Hindlimb muscle (tissue), 1 donor: Measurements from ENCODE around the gene UBR7. TPM values are rescaled to one million over a fixed set of nuclear protein-coding genes. Genes with fewer than 3 reads are reported as not detected.
A peak's percentile ranks its signal among the peaks of the same experiment; 100 is the strongest.
"Not testable (repeated sequence)": the region's sequence is repeated elsewhere in the genome, so short reads cannot be mapped to it uniquely, and the experiment has no call there.

Source experiments
- DNase-seq: peaks from one replicate; pipeline ENCODE4 v3.0.0-alpha.2; 2013
- polyA plus RNA-seq: library from polyadenylated mRNA; unstranded; fragments of 120-200 nt; gene quantifications from one replicate; pipeline ENCODE4 v1.2.1, GENCODE V29; 2013; ENCODE audit not compliant: insufficient read length

Gene UBR7, protein sequence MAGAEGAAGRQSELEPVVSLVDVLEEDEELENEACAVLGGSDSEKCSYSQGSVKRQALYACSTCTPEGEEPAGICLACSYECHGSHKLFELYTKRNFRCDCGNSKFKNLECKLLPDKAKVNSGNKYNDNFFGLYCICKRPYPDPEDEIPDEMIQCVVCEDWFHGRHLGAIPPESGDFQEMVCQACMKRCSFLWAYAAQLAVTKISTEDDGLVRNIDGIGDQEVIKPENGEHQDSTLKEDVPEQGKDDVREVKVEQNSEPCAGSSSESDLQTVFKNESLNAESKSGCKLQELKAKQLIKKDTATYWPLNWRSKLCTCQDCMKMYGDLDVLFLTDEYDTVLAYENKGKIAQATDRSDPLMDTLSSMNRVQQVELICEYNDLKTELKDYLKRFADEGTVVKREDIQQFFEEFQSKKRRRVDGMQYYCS
- 22.8 TPM for polyA plus RNA-seq

DNA sequence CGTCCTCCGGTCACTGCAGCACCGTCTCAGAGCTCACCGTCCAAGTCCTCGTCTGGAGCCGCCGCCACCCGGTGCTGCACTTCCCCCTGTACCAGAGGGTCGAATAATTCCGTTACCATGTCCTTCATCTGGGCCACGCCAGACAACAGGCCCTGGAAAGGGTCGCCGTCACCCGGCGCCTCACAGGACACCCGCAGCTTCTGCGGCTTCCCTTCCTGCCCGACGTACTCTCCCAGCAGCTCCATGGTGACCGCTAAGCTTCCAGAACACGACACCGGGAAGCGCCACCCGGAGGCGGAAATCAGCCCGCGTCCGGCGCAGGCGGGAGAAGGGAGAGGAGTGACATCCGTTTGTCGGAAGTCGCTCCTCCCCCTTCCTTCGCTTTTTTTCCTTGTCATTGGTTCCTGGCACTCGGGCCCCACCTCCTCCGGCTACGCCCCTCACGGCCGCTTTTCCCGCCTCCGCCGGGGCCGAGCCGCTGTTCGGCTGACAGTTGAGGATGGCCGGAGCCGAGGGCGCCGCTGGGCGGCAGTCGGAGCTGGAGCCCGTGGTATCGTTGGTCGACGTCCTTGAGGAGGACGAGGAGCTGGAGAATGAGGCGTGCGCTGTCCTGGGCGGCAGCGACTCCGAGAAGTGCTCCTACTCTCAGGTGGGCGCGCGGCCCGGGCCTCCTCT, at the start of gene UBR7, which contains the start of gene GON7:
TSS of gene UBR7 (plus strand) at position 464 of the 675 bp plus-strand sequence. CDS start at position 500, 36 bp downstream.
TSS of gene GON7 (minus strand) at position 273 of the 675 bp plus-strand sequence. CDS start at position 245, 28 bp downstream.
- DNase-seq = peak; percentile 97

DNA sequence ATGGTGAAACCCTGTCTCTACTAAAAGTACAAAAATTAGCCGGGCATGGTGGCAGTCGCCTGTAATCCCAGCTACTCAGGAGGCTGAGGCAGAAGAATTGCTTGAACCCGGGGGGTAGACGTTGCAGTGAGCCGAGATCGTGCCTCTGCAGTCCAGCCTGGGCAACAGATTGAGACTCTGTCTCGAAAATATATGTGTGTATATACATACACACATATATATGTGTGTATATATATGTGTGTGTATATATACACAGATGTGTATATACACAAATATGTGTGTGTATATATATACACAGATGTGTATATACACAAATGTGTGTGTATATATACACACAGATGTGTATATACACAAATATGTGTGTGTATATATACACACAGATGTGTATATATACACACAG, 48.7 kb upstream of the UBR7 start:
- not testable (repeated sequence) for DNase-seq

GRCh38 chr14:93159625-93160352, 47.3 kb upstream of the UBR7 start:
- DNase-seq = not testable (repeated sequence)

DNA sequence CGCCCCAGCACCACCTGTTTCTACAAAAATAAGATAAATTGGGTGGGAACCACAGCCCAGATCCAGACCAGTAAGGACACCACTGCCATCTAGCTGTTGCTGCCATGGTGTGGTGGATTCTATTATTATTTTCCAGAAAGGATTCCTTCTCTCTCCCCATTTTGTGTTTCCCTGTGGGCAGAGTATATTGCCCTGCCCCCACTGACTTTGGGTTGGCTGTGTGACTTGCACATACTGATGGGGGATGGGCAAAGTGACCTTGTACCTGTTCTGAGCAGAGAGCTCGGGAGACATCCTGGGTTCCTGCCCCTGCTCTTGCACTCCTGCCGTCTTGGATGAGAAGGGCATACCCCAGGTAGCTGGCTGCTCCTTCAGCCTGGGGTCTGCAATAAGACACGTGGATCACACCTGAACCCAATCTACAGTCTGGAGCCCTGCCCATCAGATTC, 46.7 kb upstream of the UBR7 start:
- no peak for DNase-seq

DNA sequence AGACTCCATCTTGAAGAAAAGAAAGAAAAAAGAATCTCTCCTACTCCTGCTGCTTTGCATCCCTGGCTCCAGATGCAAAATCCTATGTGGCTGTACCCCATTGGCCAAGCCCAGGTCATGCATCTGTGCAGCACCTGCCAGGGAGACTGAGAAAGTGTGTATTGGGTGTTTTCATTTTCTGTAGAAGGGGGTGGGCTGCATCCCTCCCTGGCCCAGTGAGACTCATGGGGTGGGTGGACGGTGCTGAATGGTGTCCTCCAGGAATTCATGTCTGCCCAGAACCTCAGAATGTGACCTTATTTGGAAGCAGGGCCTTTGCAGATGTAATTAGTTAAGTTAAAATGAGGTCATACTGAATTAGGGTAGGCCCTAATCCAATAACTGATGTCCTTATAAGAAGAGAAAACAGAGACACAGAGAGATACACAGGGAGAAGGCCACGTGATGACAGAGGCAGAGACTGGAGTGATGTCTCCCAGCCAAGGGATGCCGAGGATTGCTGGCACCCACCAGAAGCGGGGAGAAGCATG, 45.6 kb upstream of the UBR7 start:
- DNase-seq = no peak

DNA sequence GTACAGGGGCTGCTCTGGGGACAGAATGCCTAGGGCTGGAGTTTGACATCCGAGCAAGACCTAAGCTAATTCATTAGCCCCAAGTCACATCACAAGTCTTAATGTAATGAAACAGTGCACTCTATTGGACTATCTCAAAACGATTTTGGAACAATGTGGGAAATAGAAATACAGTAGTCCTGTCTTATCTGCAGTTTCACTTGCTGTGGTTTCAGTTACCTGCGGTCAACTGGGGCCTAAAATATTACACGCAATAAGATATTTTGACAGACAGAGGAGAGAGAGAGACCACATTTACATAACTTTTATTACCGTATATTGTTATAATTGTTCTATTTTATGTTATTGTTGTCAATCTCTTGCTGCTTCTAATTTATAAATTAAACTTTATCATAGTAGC, 43.5 kb upstream of the UBR7 start:
- DNase-seq = no peak

DNA sequence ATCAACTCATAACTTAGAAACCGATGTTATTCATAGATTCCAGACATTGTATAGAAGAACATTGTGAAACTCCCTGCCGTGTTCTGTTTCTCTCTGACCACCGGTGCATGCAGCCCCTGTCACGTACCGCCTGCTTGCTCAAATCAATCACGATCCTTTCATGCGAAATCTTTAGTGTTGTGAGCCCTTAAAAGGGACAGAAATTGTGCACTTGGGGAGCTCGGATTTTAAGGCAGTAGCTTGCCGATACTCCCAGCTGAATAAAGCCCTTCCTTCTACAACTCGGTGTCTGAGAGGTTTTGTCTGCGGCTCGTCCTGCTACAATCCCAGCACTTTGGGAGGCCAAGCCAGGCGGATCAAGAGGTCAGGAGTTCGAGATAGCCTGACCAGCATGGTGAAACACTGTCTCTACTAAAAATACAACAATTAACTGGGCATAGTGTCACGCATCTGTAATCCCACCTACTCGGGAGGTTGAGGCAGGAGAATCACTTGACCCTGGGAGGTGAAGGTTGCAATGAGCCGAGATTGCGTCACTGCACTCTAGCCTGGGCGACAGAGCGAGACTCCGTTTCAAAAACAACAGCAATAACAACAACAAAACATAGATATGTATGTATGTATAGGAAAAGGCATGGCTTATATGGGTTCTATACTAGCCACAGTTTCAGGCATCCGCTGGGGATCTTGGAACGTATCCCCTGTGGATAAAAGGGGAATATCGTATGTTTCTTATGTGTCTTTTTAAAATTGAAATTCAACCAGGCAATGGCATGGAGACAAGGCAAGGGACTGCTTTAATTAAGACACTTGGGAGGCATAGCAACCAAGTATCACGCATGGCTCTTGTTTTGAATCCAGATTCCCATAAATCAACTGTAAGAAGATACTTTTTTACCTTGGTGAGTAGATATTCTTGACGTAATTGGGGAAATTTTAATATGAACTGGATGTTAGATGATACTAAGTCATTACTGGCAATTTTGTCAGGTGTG, 41.5 kb upstream of the UBR7 start:
- DNase-seq = not testable (repeated sequence)

GRCh38 chr14:93168610-93169009, 38.4 kb upstream of the UBR7 start:
- not testable (repeated sequence) for DNase-seq

GRCh38 chr14:93169619-93170018, 37.4 kb upstream of the UBR7 start:
- DNase-seq = not testable (repeated sequence)

- DNase-seq = not testable (repeated sequence)
Observed at GRCh38 chr14:93170141-93170540, 36.9 kb upstream of the UBR7 start.

DNA sequence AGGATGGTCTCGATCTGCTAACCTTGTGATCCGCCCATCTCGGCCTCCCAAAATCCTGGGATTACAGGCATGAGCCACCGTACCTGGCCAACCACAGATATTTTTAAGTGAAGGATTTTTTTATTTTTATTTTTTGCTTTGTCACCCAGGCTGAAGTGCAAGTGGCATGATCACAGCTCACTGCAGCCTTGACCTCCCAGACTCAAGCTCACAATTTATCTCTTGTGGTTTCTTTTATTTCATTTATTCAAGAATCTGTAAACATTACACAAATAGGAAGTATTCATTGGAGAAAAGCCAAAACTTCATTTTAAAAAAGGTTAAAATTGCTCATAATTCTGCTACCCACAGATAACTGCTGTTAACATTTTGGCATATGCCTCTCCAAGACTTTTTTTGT, 35.7 kb upstream of the UBR7 start:
- no peak for DNase-seq

DNA sequence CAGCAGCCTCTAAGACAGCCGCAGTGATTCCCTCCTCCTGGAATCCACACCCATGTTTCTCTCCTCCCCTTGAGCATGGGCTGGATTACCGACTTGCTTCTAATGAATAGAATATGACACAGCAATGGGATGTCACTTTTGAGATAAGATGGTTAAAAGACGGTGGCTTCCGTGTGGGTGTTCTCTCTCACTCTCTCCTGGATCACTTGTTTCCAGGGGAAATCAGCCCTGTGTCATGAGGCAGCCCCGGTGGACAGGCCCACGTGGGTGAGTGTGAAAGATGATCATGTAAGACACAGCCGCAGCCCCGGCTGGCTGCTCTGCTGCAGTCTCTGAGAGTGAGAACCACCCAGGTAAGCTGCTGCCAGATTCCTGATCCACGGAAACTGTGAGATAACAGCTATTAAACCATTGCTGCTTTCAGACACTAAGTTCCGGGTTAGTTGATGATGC, 33.1 kb upstream of the UBR7 start:
- DNase-seq = no peak

- DNase-seq = not testable (repeated sequence)
Observed at GRCh38 chr14:93174731-93175130, 32.3 kb upstream of the UBR7 start.

DNA sequence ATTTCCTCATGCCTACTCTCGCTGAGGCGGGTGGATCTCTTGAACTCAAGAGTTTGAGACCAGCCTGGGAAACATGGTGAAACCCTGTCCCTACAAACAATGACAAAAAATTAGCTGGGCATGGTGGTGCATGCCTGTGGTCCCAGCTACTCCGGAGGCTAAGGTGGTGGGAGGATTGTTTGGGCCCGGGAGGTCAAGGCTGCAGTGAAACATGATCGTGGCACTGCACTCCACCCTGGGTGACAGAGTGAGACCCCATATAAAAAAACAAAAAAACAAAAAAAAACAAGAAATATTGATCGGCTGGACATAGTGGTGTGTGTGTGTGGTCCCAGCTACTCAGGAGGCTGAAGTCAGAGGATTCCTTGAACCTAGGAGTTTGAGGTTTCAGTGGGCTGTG, 31.6 kb upstream of the UBR7 start:
- no peak for DNase-seq

DNA sequence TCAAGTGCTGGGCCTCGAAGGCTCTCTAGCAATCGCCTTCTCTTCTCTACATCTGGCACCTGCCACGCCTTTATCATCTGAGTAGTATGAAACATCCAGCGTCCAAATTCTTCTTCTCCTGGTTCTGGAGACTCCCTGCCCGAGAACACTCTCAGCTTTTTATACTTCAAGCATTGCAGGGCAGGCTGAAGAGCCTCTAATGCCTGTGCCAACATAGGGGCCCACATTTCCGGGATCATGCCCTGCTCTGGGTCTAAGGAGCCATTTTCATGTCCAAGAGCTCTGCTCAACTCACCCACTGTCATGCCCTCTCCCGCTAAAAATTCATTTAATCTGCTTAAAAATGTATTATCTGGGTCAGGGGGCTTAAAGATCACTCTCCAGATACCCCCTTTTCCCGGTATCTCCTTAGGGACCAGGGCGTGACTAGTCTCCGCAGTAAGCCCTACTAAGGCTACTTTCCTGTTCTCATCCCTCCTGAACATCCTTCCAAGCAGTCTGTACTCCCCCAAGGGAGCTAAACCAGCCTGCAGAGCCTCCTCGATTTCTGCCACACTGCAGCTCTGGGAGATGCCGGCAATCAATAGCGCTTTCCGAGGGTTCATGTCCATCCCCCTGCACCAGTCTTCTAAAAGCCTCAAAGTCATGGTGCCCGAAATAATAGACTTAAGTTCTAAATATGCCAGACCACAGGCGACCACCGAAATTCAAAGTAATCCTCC, 23.3 kb upstream of the UBR7 start:
- DNase-seq = no peak

GRCh38 chr14:93184391-93185348, 22.4 kb upstream of the UBR7 start, which contains the start of the genes LYSET and MOAP1:
TSS of gene LYSET (plus strand) at chr14:93185317. CDS start at chr14:93185406, 89 bp downstream.
TSS of gene MOAP1 (minus strand) at chr14:93184897. CDS start at chr14:93184242, 655 bp downstream.
- DNase-seq = peak; percentile 85

DNA sequence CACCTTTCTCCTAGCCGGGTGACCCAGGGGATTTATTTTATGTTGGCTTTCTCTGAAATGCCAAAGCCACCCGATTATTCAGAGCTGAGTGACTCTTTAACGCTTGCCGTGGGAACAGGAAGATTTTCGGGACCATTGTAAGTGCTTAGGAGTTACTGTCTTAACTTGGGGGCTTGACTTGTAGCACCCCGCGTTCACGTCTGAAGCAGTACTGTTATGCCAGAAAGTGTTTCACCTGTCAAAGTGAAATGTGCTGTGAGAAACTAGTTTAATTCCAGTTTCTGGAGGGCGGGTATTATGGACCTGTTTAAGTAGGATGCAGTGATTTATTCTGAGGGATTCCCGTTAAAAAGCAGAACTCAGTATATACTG, 21.7 kb upstream of the UBR7 start:
- DNase-seq = no peak

- DNase-seq = no peak
Observed at GRCh38 chr14:93186466-93186865, 20.6 kb upstream of the UBR7 start.

- no peak for DNase-seq
Observed at GRCh38 chr14:93186956-93187355, 20.1 kb upstream of the UBR7 start.
